HG03280 (cell line): Measurements from ENCODE around the gene SNTG2.

Experiments
- ATAC-seq: cut with Tn5 transposase; IDR thresholded peaks from one replicate; pipeline ENCODE4 v1.9.1; 2021; ENCODE audit warnings: mild to moderate bottlenecking, moderate library complexity; ENCODE audit not compliant: unreplicated experiment

The SNTG2 gene

DNA sequence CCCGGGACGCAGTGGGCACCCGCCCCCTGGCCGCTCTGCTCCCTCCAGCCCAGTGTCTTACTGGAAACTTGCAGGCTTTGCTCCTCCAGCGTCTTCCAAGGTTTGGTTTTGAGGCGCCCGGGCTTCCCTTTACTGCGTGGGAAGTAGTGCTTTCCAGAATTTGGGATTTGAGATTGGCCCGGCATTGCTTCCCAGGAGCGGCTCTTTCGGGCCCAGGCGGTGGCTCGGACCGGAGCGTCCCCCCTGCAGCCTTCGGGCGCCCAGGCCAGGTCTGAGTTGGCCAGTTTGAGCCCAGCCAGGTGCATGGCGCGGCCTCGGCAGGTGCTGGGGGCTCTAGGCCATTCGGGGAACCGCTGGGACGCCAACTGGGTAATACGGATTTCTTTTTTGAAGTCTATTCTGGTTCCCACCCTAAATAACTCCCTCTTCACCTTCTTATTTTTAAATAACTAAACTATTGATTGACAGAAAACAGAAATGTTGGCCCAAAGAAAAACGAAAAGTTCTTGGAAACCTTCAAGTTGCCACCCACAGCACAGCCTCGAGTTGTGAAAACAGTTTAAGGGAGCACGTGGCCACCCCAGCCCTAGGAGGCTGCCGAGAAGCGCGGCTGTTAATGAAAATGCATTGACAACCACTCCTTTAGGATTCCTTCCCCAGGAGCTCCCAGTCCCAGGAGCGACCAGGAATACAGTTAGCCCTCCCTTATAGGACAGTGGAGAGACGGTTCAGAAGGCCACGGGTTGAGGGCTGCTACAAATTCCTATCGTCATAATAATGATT lies 766 bp downstream of the SNTG2 start:
- no peak for ATAC-seq

DNA sequence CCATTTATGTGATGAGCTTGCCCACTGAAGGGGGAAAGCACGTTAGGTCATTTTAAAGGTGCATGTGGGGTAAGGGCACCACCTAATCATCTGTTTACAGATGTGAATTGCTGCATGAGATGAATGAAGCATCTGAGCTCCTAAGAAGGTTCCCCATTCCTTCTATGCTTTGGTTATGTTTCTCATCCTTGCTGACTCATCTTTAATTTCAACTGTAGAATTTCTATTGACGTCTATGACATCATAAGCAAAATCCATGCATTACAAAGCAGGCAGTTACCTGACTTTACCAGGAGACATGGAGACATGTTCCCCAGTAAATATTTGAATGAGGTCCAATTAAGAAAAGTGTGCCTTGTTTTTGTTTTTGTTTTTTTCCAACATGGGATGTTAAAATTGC lies 2.8 kb downstream of the SNTG2 start:
- ATAC-seq: no peak

DNA sequence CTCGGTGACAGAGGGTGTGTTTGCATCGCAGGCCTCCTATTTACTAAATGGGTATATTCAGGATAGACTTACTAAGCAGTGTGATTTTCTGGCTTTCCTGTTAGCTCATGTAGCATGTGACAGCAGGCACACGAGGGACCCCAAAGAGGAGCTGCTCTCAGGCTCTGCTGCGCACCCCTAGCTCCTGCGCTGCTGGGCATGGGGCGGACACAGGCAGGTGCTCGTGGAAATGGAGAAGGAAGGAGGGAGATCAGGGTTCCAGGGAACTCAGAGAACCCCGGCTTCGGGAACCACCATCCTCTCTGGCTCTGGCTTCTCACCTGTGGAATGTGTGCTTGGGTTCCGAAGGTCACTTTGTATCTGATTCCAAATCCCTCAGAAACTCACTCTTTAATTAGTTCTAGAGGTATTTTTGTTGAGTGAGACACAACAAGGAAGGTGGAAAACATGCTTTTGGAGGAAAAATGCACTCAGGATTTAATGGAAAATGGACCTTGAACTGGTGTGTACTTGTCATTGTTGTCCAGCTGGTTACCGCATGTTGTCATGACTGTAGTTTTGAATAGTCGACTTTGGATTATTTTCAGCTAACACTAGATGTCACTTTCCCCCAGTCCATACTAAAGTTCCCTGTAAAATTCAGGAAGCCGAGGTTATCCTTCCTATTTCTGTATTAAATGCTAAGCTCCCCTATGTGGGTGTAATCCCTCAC lies 3.5 kb downstream of the SNTG2 start:
- no peak for ATAC-seq

DNA sequence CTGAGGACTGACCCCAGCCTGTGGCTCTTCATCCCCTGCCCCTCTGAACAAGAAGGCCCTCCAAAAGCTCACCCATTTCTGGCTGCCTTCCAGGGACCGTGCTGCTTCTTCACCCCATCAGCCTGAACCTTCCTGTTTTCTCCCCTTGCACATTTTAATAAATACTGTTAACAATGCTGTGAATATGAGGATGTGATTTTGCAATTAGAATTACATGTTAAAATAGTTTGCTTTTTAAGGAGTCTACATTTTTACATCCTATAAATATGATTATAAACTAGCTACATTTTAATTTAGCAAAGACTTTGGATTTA lies 4.0 kb downstream of the SNTG2 start:
- no peak for ATAC-seq

DNA sequence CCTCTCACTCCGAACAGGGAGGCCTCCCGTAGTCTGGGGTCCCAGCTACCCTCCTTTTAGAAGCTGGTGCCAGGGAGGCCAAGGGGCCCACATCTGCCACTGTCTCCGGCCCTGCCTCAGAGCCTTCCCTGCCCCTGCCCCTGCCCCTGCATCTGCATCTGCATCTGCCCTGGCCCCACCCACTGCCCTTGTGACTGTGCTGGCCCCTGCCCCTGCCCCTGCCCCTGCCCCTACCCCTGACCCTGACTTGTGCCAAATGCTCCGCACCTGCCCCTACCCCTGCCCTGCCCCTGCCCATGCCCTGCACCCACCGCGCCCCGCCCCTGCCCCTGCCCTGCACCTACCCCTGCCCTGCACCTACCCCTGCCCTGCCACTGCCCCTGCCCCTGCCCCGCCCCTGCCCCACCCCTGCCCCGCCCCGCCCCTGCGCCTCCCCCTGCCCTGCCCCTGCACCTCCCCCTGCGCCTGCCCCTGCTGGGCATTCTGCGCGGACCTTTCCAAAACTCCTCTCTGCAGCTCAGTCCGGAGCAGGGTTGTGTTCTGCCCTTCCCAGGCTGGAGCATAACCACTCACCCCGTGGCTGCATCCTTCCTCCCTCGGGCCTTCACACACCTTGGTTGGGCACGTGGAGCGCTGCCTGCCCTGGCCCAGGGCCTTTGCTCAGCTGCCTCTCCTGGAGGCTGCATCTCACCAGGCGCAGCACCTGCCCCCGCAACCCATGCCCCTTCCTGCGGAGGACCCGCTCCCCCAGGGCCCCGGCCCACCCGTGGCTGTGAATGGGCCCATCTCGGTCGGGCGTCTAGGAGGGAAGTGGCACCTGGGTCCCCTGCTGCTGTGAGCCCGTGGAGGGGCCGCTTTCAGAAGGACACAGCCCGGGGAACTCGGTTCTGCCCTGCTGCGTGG lies 5.4 kb downstream of the SNTG2 start:
- no peak for ATAC-seq

DNA sequence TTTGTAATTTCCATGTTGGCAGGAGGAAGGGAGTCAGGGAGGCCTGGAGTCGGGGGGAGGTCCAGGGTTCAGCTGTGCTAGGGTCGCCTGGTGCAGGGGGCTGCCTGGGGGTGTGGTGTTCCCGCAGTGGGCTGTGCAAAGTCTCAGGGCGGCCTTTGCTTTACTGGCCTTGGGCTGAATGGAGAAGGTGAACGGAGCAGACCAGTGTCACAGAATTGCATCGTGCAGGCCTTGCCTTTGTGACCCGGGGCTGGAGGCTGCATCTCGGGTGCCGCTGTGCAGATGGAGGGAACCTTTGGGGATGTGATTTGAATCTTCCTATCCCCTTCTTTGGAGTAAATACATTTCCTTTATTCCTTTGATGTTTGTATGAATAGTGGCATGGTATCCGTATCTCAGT lies 8.8 kb downstream of the SNTG2 start:
- ATAC-seq: no peak

DNA sequence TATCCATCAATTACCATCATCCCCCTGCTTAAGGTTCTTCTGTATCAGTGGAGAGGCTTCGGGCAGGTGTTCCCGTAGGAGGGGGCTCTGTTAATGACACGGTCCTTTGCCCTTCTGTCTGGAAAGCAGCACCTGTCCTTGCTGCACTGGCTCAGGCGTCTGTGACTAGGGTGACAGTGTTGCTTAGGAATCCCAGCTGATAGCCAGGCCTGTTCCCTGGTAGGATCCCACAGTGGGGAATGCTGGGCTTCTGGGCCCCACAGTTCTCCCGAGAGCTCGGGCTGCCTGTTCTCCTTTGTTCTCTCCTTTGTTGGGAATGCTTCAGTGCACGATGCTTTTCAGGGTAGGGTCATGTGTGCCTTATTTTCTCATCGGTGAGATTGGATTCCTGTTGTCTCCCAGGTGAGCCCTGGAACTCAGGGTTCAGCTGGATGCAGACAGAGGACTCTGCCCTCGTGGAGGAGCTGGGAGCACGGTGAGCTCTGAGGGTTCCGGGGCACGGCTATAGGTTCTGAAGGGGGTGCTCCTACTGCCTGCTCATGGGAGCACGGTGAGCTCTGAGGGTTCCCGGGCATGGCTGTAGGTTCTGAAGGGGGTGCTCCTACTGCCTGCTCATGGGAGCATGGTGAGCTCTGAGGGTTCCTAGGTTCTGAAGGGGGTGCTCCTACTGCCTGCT lies 9.6 kb downstream of the SNTG2 start:
- no peak for ATAC-seq

DNA sequence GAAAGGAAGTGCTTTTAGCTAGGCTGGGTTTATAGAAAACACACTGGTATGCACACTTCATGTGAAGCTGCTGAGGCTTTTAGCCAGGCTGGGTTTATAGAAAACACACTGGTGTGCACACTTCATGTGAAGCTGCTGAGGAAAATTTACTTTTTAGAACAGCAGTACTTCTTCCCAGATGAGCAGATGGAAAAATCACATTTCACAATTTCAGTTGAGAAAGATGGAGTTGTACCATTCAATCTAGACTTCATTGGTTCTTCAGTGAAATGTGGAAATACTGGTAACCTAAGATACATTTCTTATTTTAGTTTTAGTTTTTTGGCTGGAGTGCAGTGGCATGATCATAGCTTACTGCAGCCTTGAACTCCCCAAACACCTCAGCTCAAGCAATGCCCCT lies 11.1 kb downstream of the SNTG2 start:
- no peak for ATAC-seq

DNA sequence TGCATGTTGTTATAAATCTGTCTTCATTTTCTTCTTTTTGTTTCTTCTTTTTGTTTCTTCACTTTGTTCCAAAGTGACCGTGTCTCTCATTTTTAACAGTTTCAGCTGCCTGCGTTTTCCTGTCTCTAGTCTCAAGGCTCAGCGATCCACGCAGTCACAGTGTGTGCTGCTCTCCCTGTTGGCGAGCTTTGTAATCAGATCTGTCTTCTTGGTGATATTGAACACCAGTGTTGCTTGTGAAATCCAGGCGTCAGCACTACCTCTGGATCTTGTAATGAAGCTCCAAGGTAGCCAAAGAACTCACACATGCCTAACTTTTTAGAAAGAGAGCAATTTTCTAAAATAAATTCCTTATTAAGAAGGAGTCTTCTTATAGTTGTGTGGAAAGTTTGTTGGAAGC lies 13.2 kb downstream of the SNTG2 start:
- ATAC-seq: no peak

DNA sequence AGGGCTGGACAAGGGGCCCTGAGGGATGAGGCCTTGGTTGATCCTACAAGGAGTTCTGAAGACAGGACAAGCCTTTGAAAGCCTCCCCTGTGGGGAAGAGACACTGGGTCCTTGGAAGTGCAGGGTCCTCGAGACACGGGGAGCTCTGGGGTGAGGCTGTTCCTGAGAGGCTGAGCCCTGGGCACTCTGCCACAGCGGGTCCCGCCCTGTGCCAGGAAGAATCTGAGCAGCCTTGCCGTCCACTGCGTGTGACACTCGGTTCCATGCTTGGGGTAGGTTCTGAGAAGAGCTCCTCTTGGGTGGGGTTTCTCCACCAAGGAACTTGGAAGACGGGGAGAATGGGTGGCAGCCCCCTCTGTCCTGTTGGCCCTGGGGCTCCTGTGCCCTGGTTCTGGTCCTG lies 13.9 kb downstream of the SNTG2 start:
- ATAC-seq: no peak

DNA sequence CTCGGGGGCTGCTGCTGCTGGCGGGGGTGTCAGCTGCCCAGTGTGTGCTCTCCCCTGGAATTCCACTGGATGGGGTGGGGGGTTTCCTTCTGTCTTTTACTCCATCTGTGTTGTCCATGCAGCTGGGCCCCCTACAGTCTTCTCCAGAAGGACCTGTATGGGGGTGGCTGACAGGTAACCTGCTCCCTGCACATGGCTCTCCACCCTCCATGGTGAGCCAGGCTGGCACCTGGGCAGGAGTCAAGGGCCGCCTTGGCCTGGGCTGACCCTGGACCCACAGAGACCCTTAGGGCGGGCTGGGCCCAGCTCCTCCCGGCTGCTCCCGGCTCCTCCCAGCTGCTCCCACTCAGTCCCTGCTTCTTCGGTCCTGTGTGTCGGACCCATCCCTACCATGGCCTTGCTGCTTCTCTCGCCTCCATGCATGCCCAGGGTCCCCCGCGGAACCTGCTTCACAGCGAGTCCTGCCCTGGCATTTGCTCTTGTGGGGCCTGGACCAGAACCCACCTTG lies 15.0 kb downstream of the SNTG2 start:
- no peak for ATAC-seq

DNA sequence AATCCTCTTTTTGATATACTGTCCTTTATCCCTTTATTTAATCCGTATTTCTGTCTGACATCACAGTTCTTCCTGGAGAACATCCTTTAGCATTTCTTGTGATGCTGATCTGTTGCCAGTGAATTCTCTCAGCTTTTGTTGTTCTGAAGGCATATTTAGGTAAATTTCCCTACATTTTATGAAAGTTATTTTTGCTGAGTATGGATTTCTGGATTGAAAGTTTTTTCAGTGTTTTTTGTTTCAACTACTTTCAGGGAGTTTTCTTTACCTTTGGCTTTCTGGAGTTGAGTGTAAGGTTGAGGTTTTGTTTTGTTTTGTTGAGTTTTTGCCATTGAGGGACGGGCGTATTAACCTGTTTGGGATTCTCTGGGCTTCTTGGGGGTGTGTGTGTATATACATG lies 22.5 kb downstream of the SNTG2 start:
- ATAC-seq: no peak

DNA sequence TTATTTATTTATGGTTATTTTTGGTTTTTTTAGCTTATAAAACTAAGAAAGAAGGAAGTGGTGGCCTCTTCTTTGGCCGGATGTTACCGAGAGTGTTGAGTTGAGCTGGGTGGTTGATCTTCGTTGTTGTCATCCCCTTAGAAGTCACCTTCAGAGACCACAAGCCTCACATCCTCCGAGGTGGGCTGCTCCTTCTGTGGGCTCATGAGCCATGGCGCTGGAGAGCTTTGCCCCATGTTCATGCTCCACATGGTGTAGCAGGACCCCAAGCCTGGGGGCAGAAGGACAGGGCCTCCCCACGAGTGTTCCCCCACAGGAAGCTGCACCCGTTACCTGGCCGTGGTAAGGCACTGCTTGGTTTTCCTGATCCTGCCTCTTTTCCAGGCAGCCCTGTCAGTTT lies 23.4 kb downstream of the SNTG2 start:
- ATAC-seq: peak; percentile 76

DNA sequence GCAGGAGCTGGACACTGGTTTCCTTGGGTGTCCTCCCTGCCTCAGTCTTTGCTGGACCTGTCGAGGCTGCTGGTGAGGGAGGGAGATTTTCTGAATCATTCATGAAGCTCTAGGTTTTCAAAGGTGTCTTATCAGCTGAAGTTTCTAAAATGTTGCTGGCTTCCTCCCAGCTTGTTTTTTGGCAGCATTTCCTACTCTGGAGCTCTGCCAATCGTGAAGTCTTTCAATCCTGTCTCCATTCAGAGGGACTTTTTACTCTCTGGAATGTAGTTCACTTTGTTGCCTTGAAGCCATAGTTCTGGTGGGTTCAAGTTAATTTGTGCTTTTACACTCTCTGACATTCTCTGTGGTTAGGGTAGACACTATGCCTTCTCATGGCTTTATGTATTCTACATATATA lies 23.9 kb downstream of the SNTG2 start:
- ATAC-seq: no peak

DNA sequence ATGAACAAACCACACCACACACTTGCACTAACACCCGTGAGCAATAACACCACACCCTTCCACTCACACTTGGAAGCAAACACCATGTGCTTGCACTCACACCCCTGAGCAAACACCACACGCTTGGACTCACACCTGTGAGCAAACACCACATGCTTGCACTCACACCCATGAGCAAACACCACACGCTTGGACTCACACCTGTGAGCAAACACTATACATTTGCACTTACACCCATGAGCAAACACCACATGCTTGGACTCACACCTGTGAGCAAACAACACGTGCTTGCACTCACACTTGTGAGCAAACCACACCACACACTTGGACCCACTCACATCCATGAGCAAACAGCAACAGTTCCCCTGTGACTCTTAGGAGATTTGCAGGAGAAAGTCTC lies 24.4 kb downstream of the SNTG2 start:
- no peak for ATAC-seq

DNA sequence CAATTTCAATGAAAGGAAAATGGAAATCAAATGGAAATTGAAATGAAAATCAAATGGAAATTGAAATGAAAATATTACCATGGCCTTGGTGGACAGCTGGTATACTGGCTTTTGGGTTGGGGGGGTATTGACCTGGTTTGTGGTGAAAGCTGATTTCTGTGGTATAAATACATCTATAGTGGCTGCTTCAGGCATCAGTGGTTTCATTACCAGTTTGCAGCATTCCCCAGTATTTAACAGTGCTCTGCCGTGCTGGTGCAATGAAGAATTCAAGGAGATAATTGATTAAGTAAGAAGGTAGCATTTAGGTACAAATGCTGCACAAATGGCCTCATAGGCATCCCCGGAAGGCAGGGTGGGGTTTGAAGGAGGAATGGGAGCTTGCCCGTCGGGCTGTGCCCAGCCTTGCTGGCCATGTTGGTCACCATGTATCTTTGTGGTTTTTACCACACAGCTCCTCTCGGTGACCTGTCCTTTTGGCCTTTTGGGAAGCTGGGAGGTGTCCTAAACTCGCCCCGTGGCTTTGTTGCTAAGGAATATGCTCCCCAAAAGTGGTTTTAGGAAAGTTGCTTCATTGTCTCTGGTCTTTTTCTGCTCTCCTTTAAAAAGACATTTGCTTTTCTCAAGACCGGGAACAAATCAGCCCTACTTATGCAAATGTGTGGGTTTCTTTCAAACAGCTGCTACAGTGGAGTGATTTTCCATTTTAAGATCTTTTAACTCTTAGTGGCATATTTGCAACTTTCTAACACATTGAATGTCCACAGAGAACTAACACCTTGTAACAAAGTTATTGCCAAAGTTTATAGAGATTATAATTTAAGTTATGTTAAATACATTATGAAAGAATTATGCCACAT lies 28.6 kb downstream of the SNTG2 start:
- no peak for ATAC-seq

DNA sequence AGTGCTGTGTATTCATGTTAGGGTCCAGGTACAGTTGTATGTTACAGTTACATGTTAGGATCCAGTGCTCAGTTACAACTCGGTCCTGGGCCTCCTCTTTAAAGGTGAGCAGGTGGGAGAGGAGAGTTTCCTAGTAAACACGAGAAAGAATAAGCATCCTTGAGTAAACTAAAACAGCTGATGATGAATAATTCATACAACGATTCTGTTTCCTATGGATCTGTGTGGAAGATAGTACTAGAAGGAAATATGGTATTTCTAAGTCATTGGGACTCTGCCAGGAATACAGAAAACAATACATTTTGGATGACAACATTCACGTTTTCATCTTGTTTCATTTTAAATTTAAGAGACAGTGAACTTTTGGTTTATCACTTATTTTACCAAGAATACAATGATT lies 29.5 kb downstream of the SNTG2 start:
- no peak for ATAC-seq

DNA sequence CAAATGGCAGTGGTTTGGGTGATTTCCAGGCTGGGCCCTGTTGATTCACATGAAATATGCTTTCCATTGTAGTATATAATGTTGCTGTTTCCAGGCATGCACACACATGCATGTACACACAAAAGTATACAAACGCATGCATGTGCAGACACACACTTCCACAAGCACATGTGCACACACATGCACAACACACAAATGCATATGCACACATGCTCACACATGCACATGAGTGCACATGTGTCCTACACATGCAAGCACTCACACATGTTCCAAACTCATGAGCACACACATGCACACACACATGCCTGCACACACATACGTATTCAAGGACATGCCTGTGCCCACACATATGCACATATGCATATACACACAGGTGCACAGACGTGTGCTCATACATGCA lies 30.6 kb downstream of the SNTG2 start:
- no peak for ATAC-seq

DNA sequence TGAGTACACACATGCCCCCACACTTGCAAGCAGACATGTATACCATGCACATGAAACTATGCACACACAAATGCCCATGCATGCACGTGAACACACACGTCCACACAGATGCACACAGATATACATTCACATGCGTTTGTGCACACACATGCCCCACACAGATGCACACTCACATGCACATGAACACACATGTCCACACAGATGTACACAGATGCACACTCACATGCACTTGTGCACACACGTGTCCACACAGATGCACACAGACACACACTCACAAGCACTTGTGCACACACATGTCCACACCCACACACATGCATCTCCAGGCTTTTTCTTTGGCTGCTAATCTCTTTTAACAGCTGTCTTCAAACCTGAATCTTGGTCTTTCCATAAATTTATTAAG lies 31.1 kb downstream of the SNTG2 start:
- ATAC-seq: no peak

DNA sequence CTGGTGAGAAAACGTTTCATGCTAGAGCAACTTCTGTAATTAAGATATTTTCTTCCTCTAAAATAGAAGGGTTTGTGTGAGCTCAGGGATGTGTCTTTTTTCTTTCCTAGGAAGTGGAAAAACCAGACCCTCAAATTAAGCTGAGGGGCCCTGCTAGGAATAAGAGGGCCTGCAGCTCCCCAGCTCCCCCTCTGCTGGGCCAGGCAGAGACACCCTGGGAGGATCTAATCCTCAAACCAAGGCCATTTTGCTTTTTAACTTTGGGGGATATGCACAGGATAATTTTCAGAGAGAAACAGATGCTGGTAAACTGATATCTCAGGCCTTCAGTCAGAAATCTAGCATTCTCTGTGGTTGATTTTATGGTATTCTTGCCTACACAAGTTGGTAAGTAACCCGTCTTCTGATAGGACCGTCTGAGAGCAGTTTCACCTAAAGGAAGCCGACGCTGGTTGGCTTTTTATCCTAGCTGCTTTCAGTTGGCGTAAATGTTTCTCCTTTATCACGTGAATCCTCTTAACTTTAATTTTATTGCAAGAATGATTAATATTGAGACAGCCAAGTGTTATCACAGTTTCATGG lies 34.8 kb downstream of the SNTG2 start:
- ATAC-seq: no peak
